Measurements from ENCODE around the gene EHMT2. TPM values are rescaled to one million over a fixed set of nuclear protein-coding genes. Genes with fewer than 3 reads are reported as not detected.

The EHMT2 gene
- total and polyA plus RNA-seq, 2 of the 13 experiments (the other 11 are each of a cell fraction or from before 2014, with no cell fraction given) = 55.2 to 69.2 TPM

DNA sequence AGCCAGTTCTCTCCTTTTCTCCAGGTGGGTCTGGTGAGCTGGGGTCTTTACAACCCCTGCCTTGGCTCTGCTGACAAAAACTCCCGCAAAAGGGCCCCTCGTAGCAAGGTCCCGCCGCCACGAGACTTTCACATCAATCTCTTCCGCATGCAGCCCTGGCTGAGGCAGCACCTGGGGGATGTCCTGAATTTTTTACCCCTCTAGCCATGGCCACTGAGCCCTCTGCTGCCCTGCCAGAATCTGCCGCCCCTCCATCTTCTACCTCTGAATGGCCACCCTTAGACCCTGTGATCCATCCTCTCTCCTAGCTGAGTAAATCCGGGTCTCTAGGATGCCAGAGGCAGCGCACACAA, 47.6 kb upstream of the EHMT2 start (continued):
- TF ChIP-seq, protein P1, sequence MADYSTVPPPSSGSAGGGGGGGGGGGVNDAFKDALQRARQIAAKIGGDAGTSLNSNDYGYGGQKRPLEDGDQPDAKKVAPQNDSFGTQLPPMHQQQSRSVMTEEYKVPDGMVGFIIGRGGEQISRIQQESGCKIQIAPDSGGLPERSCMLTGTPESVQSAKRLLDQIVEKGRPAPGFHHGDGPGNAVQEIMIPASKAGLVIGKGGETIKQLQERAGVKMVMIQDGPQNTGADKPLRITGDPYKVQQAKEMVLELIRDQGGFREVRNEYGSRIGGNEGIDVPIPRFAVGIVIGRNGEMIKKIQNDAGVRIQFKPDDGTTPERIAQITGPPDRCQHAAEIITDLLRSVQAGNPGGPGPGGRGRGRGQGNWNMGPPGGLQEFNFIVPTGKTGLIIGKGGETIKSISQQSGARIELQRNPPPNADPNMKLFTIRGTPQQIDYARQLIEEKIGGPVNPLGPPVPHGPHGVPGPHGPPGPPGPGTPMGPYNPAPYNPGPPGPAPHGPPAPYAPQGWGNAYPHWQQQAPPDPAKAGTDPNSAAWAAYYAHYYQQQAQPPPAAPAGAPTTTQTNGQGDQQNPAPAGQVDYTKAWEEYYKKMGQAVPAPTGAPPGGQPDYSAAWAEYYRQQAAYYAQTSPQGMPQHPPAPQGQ (CRISPR knock-in tag; IDR thresholded peaks at IDR 0.05; ENCODE audit: borderline replicate concordance) = no peak
- no peak for TF ChIP-seq SMAD9 (CRISPR knock-in tag; IDR thresholded peaks at IDR 0.05)
- TF ChIP-seq, protein P2, sequence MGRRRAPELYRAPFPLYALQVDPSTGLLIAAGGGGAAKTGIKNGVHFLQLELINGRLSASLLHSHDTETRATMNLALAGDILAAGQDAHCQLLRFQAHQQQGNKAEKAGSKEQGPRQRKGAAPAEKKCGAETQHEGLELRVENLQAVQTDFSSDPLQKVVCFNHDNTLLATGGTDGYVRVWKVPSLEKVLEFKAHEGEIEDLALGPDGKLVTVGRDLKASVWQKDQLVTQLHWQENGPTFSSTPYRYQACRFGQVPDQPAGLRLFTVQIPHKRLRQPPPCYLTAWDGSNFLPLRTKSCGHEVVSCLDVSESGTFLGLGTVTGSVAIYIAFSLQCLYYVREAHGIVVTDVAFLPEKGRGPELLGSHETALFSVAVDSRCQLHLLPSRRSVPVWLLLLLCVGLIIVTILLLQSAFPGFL (CRISPR knock-in tag; IDR thresholded peaks at IDR 0.05) = no peak
- TF ChIP-seq, protein P3, sequence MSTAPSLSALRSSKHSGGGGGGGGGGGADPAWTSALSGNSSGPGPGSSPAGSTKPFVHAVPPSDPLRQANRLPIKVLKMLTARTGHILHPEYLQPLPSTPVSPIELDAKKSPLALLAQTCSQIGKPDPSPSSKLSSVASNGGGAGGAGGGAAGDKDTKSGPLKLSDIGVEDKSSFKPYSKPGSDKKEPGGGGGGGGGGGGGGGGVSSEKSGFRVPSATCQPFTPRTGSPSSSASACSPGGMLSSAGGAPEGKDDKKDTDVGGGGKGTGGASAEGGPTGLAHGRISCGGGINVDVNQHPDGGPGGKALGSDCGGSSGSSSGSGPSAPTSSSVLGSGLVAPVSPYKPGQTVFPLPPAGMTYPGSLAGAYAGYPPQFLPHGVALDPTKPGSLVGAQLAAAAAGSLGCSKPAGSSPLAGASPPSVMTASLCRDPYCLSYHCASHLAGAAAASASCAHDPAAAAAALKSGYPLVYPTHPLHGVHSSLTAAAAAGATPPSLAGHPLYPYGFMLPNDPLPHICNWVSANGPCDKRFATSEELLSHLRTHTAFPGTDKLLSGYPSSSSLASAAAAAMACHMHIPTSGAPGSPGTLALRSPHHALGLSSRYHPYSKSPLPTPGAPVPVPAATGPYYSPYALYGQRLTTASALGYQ (CRISPR knock-in tag; IDR thresholded peaks at IDR 0.05) = no peak
- TF ChIP-seq, protein P4, sequence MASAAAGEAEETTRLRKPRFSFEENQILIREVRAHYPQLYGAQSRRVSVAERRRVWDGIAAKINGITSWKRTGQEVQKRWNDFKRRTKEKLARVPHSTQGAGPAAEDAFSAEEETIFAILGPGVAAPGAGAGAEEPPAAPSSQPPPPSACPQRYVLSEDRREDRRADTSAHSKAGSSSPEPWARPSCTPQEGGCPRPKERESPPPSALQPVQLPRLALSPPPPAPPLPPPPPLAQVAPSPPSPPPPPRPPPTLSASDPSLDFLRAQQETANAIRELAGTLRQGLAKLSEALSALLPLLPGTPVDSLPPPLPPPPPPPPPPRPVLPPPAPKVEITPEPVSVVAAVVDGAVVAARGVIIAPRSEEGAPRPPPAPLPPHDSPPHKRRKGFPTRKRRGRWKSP (CRISPR knock-in tag; IDR thresholded peaks at IDR 0.05) = no peak
- no peak for TF ChIP-seq SNRNP70 (IDR thresholded peaks at IDR 0.05; ENCODE audit: low read depth, low read length)
- TF ChIP-seq ZNF292 (CRISPR knock-in tag; IDR thresholded peaks at IDR 0.05; ENCODE audit: borderline replicate concordance, low read depth) = 0 out of 2 replicates have a peak, but pooled peaks have one; percentile 22
- TF ChIP-seq ZNF557 (CRISPR knock-in tag; IDR thresholded peaks at IDR 0.05) = no peak
- no peak for TF ChIP-seq CAMTA2 (CRISPR knock-in tag; IDR thresholded peaks at IDR 0.05; ENCODE audit: borderline replicate concordance)
- TF ChIP-seq MED13 (CRISPR knock-in tag; IDR thresholded peaks at IDR 0.05) = no peak
- TF ChIP-seq, protein P5, sequence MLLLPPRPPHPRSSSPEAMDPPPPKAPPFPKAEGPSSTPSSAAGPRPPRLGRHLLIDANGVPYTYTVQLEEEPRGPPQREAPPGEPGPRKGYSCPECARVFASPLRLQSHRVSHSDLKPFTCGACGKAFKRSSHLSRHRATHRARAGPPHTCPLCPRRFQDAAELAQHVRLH (CRISPR knock-in tag; IDR thresholded peaks at IDR 0.05; ENCODE audit: borderline replicate concordance, low read depth) = no peak
- no peak for TF ChIP-seq BHLHE40 (IDR thresholded peaks at IDR 0.05; ENCODE audit: low read length)
- TF ChIP-seq ZNF329 (CRISPR knock-in tag; IDR thresholded peaks at IDR 0.05; ENCODE audit: low read depth) = 0 out of 2 replicates have a peak, but pooled peaks have one; percentile 22
- TF ChIP-seq ZNF619 (CRISPR knock-in tag; IDR thresholded peaks at IDR 0.05) = no peak
- no peak for TF ChIP-seq SPEN (CRISPR knock-in tag; IDR thresholded peaks at IDR 0.05; ENCODE audit: low read depth)
- TF ChIP-seq ZNF160 (CRISPR knock-in tag; IDR thresholded peaks at IDR 0.05) = no peak
- TF ChIP-seq ZFP36 (IDR thresholded peaks at IDR 0.05; ENCODE audit: borderline replicate concordance, low read depth, low read length, partially characterized antibody) = no peak
- no peak for TF ChIP-seq THAP11 (CRISPR knock-in tag; IDR thresholded peaks at IDR 0.05)
- no peak for TF ChIP-seq ZFP36L1 (CRISPR knock-in tag; IDR thresholded peaks at IDR 0.05)
- no peak for TF ChIP-seq FOXC1 (CRISPR knock-in tag; IDR thresholded peaks at IDR 0.05; ENCODE audit: borderline replicate concordance)
- TF ChIP-seq, protein P6, sequence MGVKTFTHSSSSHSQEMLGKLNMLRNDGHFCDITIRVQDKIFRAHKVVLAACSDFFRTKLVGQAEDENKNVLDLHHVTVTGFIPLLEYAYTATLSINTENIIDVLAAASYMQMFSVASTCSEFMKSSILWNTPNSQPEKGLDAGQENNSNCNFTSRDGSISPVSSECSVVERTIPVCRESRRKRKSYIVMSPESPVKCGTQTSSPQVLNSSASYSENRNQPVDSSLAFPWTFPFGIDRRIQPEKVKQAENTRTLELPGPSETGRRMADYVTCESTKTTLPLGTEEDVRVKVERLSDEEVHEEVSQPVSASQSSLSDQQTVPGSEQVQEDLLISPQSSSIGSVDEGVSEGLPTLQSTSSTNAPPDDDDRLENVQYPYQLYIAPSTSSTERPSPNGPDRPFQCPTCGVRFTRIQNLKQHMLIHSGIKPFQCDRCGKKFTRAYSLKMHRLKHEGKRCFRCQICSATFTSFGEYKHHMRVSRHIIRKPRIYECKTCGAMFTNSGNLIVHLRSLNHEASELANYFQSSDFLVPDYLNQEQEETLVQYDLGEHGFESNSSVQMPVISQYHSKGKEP (CRISPR knock-in tag; IDR thresholded peaks at IDR 0.05) = no peak
- no peak for TF ChIP-seq GABPA (IDR thresholded peaks at IDR 0.05; ENCODE audit: low read depth, low read length)
- no peak for TF ChIP-seq GABPA (CRISPR knock-in tag; IDR thresholded peaks at IDR 0.05; ENCODE audit: low read depth)
- peak; percentile 7; the same call in 1 of the 2 replicates for TF ChIP-seq ZKSCAN5 (CRISPR knock-in tag; IDR thresholded peaks at IDR 0.05)

Measured in HepG2 (cell line).